K562 (cell line): Measurements from ENCODE around the gene TLX2. TPM values are rescaled to one million over a fixed set of nuclear protein-coding genes. Genes with fewer than 3 reads are reported as not detected.

Experiments used
- BRF2 ChIP-seq: IDR thresholded peaks from 3 replicates; pipeline ENCODE4 v1.6.1; 2011; ENCODE audit warnings: borderline replicate concordance, mild to moderate bottlenecking; ENCODE audit not compliant: insufficient read length, insufficient read depth
- CCAR2 ChIP-seq: fragments of 200-400 bp; formaldehyde crosslinking; IDR thresholded peaks from 2 replicates; pipeline ENCODE4 v1.6.1; 2017; ENCODE audit warnings: mild to moderate bottlenecking, low read depth, low read length
- CEBPG ChIP-seq, 3 experiments: fragments of 200-800 bp in 1 of 3; sonication (Bioruptor generic) in 1 of 3; sonication (generic) in 1 of 3; formaldehyde crosslinking in 1 of 3; IDR thresholded peaks in 2 of 3; conservative IDR thresholded peaks in 1 of 3; 2 replicates each; pipeline versions ENCODE4 v1.6.1 to v1.8.0; 2016 to 2022; ENCODE audit warnings: missing compliant biosample characterization in 2 of 3, missing genetic modification characterization in 2 of 3, mild to moderate bottlenecking in 1 of 3, missing genetic modification reagents in 1 of 3
- CHD1 ChIP-seq: fragments of 200-600 bp; sonication (generic); IDR thresholded peaks from one replicate; pipeline ENCODE4 v1.6.1; 2012; ENCODE audit warnings: mild to moderate bottlenecking, moderate library complexity, low read length, inconsistent platforms
- E2F4 ChIP-seq: sonication (generic); formaldehyde crosslinking; IDR thresholded peaks from 2 replicates; pipeline ENCODE4 v1.8.0; 2022; ENCODE audit warnings: mild to moderate bottlenecking, low read depth, missing genetic modification reagents
- ETV1 ChIP-seq: fragments of 450-650 bp; conservative IDR thresholded peaks from 2 replicates; pipeline ENCODE4 v1.6.1; 2016; ENCODE audit warnings: missing genetic modification characterization, control low read depth, low read depth, missing compliant biosample characterization
- ETV5 ChIP-seq: sonication (generic); formaldehyde crosslinking; IDR thresholded peaks from 2 replicates; pipeline ENCODE4 v1.4.0; 2020; ENCODE audit warnings: low read depth, mild to moderate bottlenecking, missing genetic modification reagents
- FOXO4 ChIP-seq: fragments of 450-650 bp; formaldehyde crosslinking; IDR thresholded peaks from 2 replicates; pipeline ENCODE4 v1.4.0; 2020; ENCODE audit warnings: mild to moderate bottlenecking, moderate library complexity
- GATA2 ChIP-seq: sonication (generic); formaldehyde crosslinking; IDR thresholded peaks from 2 replicates; pipeline ENCODE4 v1.4.0; 2020; ENCODE audit warnings: mild to moderate bottlenecking, missing genetic modification reagents
- MED1 ChIP-seq: sonication (generic); formaldehyde crosslinking; IDR thresholded peaks from 2 replicates; pipeline ENCODE4 v1.8.1; 2023; ENCODE audit warnings: missing genetic modification reagents, borderline replicate concordance
- MEF2A ChIP-seq: IDR thresholded peaks from 2 replicates; pipeline ENCODE4 v1.6.1; 2011; ENCODE audit warnings: low read depth, mild to moderate bottlenecking, low read length, moderate library complexity; ENCODE audit not compliant: control insufficient read depth
- NCOA1 ChIP-seq: fragments of 450-650 bp; IDR thresholded peaks from 2 replicates; pipeline ENCODE4 v1.6.1; 2016; ENCODE audit warnings: low read depth
- NR0B1 ChIP-seq: fragments of 450-650 bp; IDR thresholded peaks from one replicate; pipeline ENCODE4 v1.6.1; 2018; ENCODE audit warnings: mild to moderate bottlenecking, moderate library complexity; ENCODE audit not compliant: partially characterized antibody
- PKNOX1 ChIP-seq: fragments of 450-650 bp; IDR thresholded peaks from 2 replicates; pipeline ENCODE4 v1.6.1; 2016
- SIN3B ChIP-seq: fragments of 450-650 bp; IDR thresholded peaks from 2 replicates; pipeline ENCODE4 v1.6.1; 2017; ENCODE audit warnings: low read depth, mild to moderate bottlenecking, moderate library complexity
- SMAD1 ChIP-seq: fragments of 150-350 bp; IDR thresholded peaks from 2 replicates; pipeline ENCODE4 v1.6.1; 2014; ENCODE audit warnings: low read length, low read depth; ENCODE audit not compliant: partially characterized antibody
- SNIP1 ChIP-seq: fragments of 450-650 bp; IDR thresholded peaks from 2 replicates; pipeline ENCODE4 v1.7.1; 2017; ENCODE audit warnings: low read depth, mild to moderate bottlenecking
- TAF9B ChIP-seq: fragments of 450-650 bp; IDR thresholded peaks from 2 replicates; pipeline ENCODE4 v1.6.1; 2018; ENCODE audit warnings: mild to moderate bottlenecking; ENCODE audit not compliant: partially characterized antibody
- TCF7 ChIP-seq: sonication (generic); IDR thresholded peaks from 2 replicates; pipeline ENCODE4 v1.6.1; 2016; ENCODE audit warnings: antibody characterized with exemption, borderline replicate concordance
- ZC3H4 ChIP-seq: sonication (generic); formaldehyde crosslinking; IDR thresholded peaks from 2 replicates; pipeline ENCODE4 v1.9.0; 2021; ENCODE audit warnings: missing genetic modification reagents, borderline replicate concordance
- ZNF134 ChIP-seq: fragments of 250-450 bp; sonication (Bioruptor Pico); conservative IDR thresholded peaks from 2 replicates; pipeline ENCODE4 v1.4.0; 2020
- ZNF174 ChIP-seq: fragments of 250-450 bp; sonication (Bioruptor Pico); IDR thresholded peaks from 2 replicates; pipeline ENCODE4 v1.4.0; 2020; ENCODE audit warnings: mild to moderate bottlenecking
- polyA plus RNA-seq, 8 experiments: library from polyadenylated mRNA; depleted of rRNA in 4 of 8; stranded (reverse) in 5 of 8; unstranded in 3 of 8; fragments of >200 nt; fragmentation: Nextera tagmentation in 2 of 8; fragmentation: Illumina TruSeq in 1 of 8; extraction: Ambion mirVana in 2 of 8; extraction: Trizol in 1 of 8; gene quantifications; 2 replicates each; pipeline versions ENCODE4 v1.2.1 to v1.2.3, GENCODE V29; 2011 to 2014; ENCODE audit warnings: inconsistent platforms in 1 of 8, missing spikeins in 1 of 8
- total RNA-seq, 7 experiments: library from RNA; depleted of rRNA in 6 of 7; stranded (reverse); fragments of >200 nt in 6 of 7; fragmentation: Illumina TruSeq in 2 of 7; extraction: Trizol in 2 of 7; gene quantifications; 2 replicates each; pipeline versions ENCODE4 v1.2.1 to v1.2.3, GENCODE V29; 2011 to 2021; ENCODE audit warnings: low replicate concordance in 1 of 7

TLX2 gene
- total and polyA plus RNA-seq, 9 of the 15 experiments (the other 6 are each of a cell fraction or from before 2014, with no cell fraction given), result not detected

GRCh38 chr2:74502720-74503505 lies 11.3 kb upstream of the TLX2 start (continued):
- TF ChIP-seq CCAR2, result no peak
- TF ChIP-seq SNIP1, result no peak
- peak; percentile 80 for TF ChIP-seq ETV1 (tag)
- no peak for TF ChIP-seq NR0B1
- TF ChIP-seq ETV5 (CRISPR knock-in tag), result peak; percentile 92
- TF ChIP-seq CHD1, result no peak
- no peak for TF ChIP-seq FOXO4 (CRISPR knock-in tag)
- no peak for TF ChIP-seq BRF2
- TF ChIP-seq ZNF134 (CRISPR knock-in tag), result no peak
- peak; percentile 36 for TF ChIP-seq NCOA1
- TF ChIP-seq TAF9B, result peak; percentile 72
- peak; percentile 23; the same call in 1 of the 2 replicates for TF ChIP-seq ZC3H4 (CRISPR knock-in tag)
- TF ChIP-seq CEBPG (CRISPR knock-in tag; IDR thresholded peaks at IDR 0.05), result no peak
- TF ChIP-seq CEBPG (tag; conservative IDR thresholded peaks at IDR 0.05 in 1 of 2, IDR thresholded peaks at IDR 0.05 in 1 of 2), result no peak
- TF ChIP-seq MED1 (CRISPR knock-in tag), result no peak; the same call in 1 of the 2 replicates
- TF ChIP-seq ZNF174, result no peak
- no peak for TF ChIP-seq SMAD1
- no peak for TF ChIP-seq GATA2 (CRISPR knock-in tag)
- no peak for TF ChIP-seq E2F4
- TF ChIP-seq SIN3B, result no peak
- no peak for TF ChIP-seq TCF7
- TF ChIP-seq PKNOX1, result peak; percentile 67
- TF ChIP-seq MEF2A, result no peak
